Amygdala (tissue), 56 donors: ENCODE results near the gene LHFPL4.
"Not testable (repeated sequence)": the region's sequence is repeated elsewhere in the genome, so short reads cannot be mapped to it uniquely, and the experiment has no call there.

ENCODE experiments used
- DNase-seq, 56 donors: peaks; one replicate each; lab custom pipeline; 2025; lab: John Stamatoyannopoulos, UW

The LHFPL4 gene

GRCh38 chr3:9553021-9553947, at the start of gene LHFPL4:
Gene LHFPL4, minus strand, starts transcription at chr3:9553822. Its CDS starts 1,143 bp downstream, at chr3:9552679.
- peak in 12 of 56 donors; percentile 5 to 33 (median 10) for DNase-seq

DNA sequence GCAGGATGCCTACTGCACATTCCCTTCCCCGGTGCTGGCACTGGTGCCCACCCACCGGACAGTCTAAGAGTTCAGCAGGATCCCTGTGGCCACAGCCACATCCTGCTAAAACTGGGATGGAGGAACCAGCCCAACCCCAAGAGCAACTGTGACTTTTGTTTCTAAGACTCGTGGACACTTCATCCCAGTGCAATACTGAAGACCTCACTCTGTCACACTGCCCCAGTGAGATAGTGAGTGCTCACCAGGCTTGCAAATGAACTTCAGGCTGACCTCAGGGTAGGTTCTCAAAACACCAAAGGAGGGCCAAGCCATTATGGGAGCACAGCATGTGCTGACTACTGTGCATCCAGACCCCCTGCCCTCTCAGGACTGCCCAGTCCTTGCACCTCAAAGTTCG, 49.0 kb upstream of the LHFPL4 start:
- DNase-seq = no peak

- DNase-seq = not testable (repeated sequence)
Observed at GRCh38 chr3:9601006-9601581, 47.5 kb upstream of the LHFPL4 start.

DNA sequence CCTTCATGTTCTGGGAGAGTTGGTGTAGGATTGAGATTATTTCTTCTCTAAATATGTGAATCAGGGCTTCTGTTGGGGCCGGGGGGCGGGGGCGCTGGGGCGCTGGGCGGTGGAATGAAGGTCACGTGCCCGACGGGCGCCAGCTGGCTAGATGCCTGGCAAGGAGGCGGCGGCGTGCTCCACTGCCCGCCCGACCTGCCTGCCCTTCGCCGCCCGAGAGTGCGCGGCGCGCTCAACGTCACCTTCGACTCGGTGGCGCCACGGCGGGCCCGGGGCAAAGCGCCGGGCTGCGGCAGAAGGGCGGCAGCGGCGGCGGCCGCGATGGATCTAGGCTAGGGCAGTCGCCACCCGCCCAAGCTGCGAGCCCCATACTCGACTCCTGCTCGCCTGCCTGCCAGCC, 47.0 kb upstream of the LHFPL4 start:
- peak in 16 of 56 donors; percentile 3 to 45 (median 12) for DNase-seq

GRCh38 chr3:9598783-9599387, 45.3 kb upstream of the LHFPL4 start:
- no peak for DNase-seq

DNA sequence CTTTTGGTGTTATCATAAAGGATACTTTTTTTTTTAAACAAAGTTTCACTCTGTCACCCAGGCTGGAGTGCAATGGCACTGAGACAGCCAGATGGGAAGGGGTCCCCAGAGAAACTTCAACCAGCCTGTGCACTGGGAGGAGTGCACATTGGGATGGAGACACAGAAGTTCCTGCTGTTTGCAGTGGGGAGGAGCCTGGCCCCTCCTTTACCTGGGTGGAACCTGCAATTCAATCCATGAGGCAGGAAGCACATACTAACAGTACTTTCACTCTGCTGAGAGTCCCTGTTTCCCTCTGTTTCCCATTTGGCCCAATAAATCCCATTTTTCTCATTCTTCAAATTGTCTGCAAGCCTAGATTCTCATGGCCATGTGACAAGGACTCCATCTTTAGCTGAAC, 42.3 kb upstream of the LHFPL4 start:
- DNase-seq = no peak

GRCh38 chr3:9591781-9592180, 38.2 kb upstream of the LHFPL4 start:
- not testable (repeated sequence) for DNase-seq

DNA sequence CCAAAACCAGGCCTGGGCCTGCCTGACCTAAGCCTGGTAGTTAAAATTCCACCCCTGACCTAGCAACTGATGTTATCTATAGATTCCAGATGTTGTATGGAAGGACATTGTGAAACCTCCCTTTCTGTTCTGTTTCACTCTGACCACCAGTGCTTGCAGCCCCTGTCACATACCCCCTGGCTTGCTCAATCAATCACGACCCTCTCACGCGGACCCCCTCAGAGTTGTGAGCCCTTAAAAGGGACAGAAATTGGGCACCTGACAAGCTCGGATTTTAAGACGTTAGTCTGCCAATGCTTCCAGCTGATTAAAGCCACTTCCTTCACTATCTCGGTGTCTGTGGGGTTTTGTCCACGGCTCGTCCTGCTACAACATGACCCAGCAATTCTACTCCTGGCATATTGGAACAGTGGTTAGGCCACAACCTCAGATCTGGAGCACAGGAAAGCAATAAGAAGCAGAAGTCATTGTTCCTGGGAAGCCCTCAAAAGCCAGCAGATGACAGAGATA, 36.7 kb upstream of the LHFPL4 start:
- DNase-seq = no peak

GRCh38 chr3:9583792-9584191, 30.2 kb upstream of the LHFPL4 start:
- DNase-seq = no peak

GRCh38 chr3:9583371-9583770, 29.7 kb upstream of the LHFPL4 start:
- no peak for DNase-seq

DNA sequence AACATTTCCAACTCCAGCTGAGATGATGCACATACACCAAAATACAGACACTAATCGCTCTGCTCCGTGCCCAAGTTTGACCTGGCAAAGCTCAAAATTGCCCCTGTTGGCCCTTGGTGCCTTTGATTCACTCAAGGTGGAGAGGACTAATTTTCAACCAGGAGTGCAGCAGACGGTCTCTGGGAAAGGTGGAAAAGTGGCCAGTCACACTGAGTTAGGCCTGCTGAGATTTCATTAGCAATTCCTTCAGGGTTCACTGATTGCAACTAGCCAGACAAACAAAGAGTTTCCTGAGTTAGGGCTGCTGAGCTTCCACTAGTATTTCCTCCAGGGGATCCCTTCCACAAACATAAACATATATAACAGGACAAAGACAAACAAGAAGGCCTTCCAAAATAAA, 28.7 kb upstream of the LHFPL4 start:
- no peak for DNase-seq

DNA sequence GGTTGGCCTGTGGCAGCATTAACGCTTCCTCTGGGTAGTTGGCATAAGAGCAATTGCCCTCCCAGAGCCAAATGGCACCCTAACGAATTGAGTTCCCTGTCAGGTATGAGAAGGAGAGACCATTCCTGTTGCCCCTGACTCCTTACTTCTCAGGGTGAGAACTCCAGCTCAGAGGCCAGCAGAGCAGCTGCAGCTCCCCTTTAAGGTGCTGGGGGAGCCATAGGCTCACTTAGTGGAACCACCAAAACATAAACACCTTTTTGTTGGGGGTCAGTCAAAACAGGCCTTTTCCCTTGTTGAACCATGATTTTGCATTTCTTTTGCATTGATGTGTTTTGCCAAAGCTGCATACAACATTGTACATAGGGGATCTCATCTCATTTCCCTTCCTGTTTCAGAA, 28.1 kb upstream of the LHFPL4 start:
- no peak for DNase-seq

DNA sequence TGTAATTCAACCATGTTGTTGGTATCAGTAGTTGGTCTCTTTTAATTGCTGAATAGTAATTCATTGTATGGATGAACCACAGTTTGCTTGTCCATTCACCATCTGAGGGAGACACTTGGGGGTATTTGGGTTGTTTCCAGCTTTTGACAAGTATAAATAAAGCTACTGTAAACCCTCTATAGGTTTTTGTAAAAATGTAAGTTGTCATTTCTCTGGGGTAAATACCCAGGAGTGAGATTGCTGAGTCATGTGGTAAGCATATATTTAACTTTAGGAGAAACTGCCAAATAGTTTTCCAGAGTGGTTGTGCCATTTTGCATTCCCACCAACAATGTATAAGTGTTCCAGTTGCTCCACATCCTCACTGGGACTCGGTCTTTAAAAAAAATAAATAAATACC, 15.4 kb upstream of the LHFPL4 start:
- no peak for DNase-seq

DNA sequence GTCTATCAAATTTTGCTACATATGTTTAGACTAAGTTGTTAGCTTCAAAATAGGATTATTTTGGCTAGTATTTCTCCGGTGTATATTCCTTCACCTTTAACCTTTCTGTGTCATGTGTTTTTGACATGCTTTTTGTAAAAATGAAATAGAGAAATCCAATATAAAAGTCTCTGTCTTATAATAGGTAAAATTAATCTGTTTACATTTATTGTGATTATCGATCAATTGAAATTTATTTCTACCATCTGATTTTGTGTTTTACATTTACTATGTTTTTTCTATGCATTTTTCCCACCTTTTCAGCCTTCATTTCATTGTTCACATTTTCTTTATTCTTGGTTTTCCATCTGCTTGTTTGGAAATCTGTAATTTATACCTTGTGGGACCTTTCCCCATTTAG, 11.7 kb upstream of the LHFPL4 start:
- no peak for DNase-seq

GRCh38 chr3:9563851-9564250, 10.2 kb upstream of the LHFPL4 start:
- DNase-seq = no peak

GRCh38 chr3:9560056-9560455, 6.4 kb upstream of the LHFPL4 start:
- DNase-seq = not testable (repeated sequence)

- DNase-seq = no peak
Observed at GRCh38 chr3:9553948-9554513, 409 bp upstream of the LHFPL4 start.

GRCh38 chr3:9552252-9552999, 1.2 kb downstream of the LHFPL4 start:
- DNase-seq = peak in 6 of 56 donors; percentile 3 to 20 (median 8)

DNA sequence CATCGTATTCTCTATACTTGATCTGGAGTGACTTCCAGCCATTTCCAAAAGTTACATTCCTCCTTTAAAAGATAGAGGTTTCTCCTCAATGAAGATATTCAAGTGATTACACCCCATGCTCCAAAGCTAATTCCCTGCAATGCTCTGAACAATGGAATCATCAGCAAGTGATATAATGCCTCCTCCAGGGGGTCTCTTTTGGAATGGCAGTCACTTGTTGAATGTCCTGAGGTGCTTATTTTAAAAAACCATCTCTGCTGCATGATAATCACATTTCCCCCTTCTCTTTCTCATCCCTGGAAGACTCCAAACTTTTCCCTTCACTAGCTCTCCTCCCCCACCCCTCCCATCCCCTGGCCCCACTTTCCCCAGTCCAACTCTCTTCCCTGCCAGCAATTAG, 2.6 kb downstream of the LHFPL4 start:
- DNase-seq = no peak

DNA sequence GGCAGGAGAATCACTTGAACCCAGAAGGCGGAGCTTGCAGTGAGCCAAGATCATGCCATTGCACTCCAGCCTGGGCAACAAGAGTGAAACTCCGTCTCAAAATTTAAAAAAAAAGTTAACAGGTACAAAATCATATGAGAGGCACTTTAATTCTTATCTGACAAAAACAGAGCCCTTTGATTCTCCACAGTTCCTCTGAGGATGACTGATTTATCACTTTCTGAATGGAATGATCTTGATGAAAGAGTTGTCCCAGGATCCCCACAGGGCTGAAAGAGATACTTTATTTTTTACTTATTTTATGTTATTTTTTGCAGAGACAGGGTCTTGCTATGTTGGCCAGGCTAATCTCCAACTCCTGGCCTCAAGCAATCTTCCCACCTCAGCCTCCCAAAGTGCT, 4.0 kb downstream of the LHFPL4 start:
- no peak for DNase-seq
